CD4-positive, alpha-beta T cell (primary cell): Measurements from ENCODE around the gene MSANTD2. TPM values are rescaled to one million over a fixed set of nuclear protein-coding genes. Genes with fewer than 3 reads are reported as not detected.

Experiments used
- ATAC-seq: fragments of 200-7000 bp; cut with Tn5 transposase; one replicate; pipeline ENCODE4 v1.10.0; 2022; ENCODE audit warnings: mild to moderate bottlenecking; ENCODE audit not compliant: poor library complexity
- CTCF ChIA-PET: fragments of 350-600 bp; sonication (Branson Sonifier 250); formaldehyde crosslinking; loops from one replicate; lab custom pipeline; 2021; ENCODE audit warnings: antibody characterized with exemption, inconsistent platforms; lab: Charles Lee
- POLR2A ChIA-PET: fragments of 350-600 bp; sonication (Branson Sonifier 250); formaldehyde crosslinking; loops from one replicate; lab custom pipeline; 2021; ENCODE audit warnings: antibody characterized with exemption, inconsistent platforms; lab: Charles Lee
- DNase-seq, 14 experiments: peaks; one replicate each; pipeline ENCODE4 v3.0.0-alpha.2; 2013 to 2020; ENCODE audit warnings: mixed read lengths in 2 of 14
- H3K27ac ChIP-seq, 2 donors: one replicate each; pipeline versions ENCODE4 v1.5.1 to v1.7.0; 2013; ENCODE audit warnings: low read length in 2 of 2, low read depth in 1 of 2, mild to moderate bottlenecking in 1 of 2
- H3K27me3 ChIP-seq, 2 experiments: 1 replicate in 1 of 2; 2 replicates in 1 of 2; pipeline versions ENCODE4 v1.6.1 to v1.7.0; 2013; ENCODE audit warnings: low read length in 2 of 2, control low read depth in 1 of 2, mild to moderate bottlenecking in 1 of 2, moderate library complexity in 1 of 2; ENCODE audit not compliant: insufficient read depth in 2 of 2, control insufficient read depth in 1 of 2
- H3K36me3 ChIP-seq: one replicate; pipeline ENCODE4 v1.6.1; 2013; ENCODE audit warnings: low read length, control low read depth; ENCODE audit not compliant: insufficient read depth
- H3K4me1 ChIP-seq: one replicate; pipeline ENCODE4 v1.6.1; 2013; ENCODE audit warnings: low read length, control low read depth; ENCODE audit not compliant: insufficient read depth
- H3K4me3 ChIP-seq: one replicate; pipeline ENCODE4 v1.5.1; 2013; ENCODE audit warnings: mild to moderate bottlenecking, low read length, moderate library complexity
- H3K9me3 ChIP-seq, 2 experiments: 1 replicate in 1 of 2; 2 replicates in 1 of 2; pipeline versions ENCODE4 v1.6.1 to v1.7.0; 2013; ENCODE audit warnings: low read length in 2 of 2, mild to moderate bottlenecking in 2 of 2, control low read depth in 1 of 2, moderate library complexity in 1 of 2; ENCODE audit not compliant: control insufficient read depth in 1 of 2, insufficient read depth in 1 of 2
- H3K27ac Mint-ChIP-seq: one replicate; pipeline ENCODE4 v1.8.0; 2020; ENCODE audit warnings: mixed read lengths
- H3K27me3 Mint-ChIP-seq: one replicate; pipeline ENCODE4 v1.8.0; 2021; ENCODE audit warnings: mixed read lengths
- H3K36me3 Mint-ChIP-seq: one replicate; pipeline ENCODE4 v1.8.0; 2021; ENCODE audit warnings: low read depth, mixed read lengths
- H3K4me1 Mint-ChIP-seq: one replicate; pipeline ENCODE4 v1.8.0; 2021; ENCODE audit warnings: low read depth, mixed read lengths
- H3K4me3 Mint-ChIP-seq: one replicate; pipeline ENCODE4 v1.8.0; 2020; ENCODE audit warnings: mild to moderate bottlenecking, mixed read lengths
- H3K9me3 Mint-ChIP-seq: one replicate; pipeline ENCODE4 v1.8.0; 2020; ENCODE audit warnings: mixed read lengths
- CTCF ChIP-seq: fragments of 200-600 bp; IDR thresholded peaks from one replicate; pipeline ENCODE4 v1.8.0; 2022; ENCODE audit warnings: antibody characterized with exemption, mild to moderate bottlenecking
- intact Hi-C, 2 experiments: fragments of 100-400 bp; cut with DNase I in 1 of 2; cut with micrococcal nuclease in 1 of 2; formaldehyde crosslinking; loops; one replicate each; pipeline versions ENCODE4 v1.15.1 to v1.9.0; 2023 to 2025; cut with DNase I, micrococcal nuclease
- total RNA-seq, 174 experiments: library from RNA in 2 of 174; stranded (reverse) in 2 of 174; gene quantifications; one replicate each; pipeline ENCODE4 v1.2.3 and lab custom pipeline; 2021 to 2026

The MSANTD2 gene
- total RNA-seq, 2 experiments from 2014 or later, result 4.2 to 5.1 TPM

GRCh38 chr11:124841201-124841600, 41.0 kb upstream of the MSANTD2 start:
- TF ChIP-seq CTCF, result no peak
- H3K4me1 Mint-ChIP-seq, result peaks cover 18% of the 10 kb centered on the region
- ChIA-PET CTCF (no interaction called here), POLR2A (interaction anchor here (1.2 kb wide), 1 partner anchor 40 kb away, joined by 3 read pairs; no protein-coding TSS in a partner anchor)
- DNase-seq (no peak), ATAC-seq (no peak)
- no peaks in the 10 kb centered on the region for H3K36me3 Mint-ChIP-seq
- Histone ChIP-seq H3K27me3 (peaks cover 77 to 90% of the 10 kb centered on the region in 2 experiments), H3K27ac (no peak overlapping the region), H3K36me3 (no peaks in the 10 kb centered on the region), H3K4me3 (no peak overlapping the region), H3K9me3 (peaks cover 0 to 4% of the 10 kb centered on the region in 2 experiments), H3K4me1 (peaks cover 25% of the 10 kb centered on the region)
- H3K27ac Mint-ChIP-seq, result no peak overlapping the region
- no peak overlapping the region for H3K4me3 Mint-ChIP-seq
- intact Hi-C loops, result no loop called here
- peaks cover 91% of the 10 kb centered on the region for H3K27me3 Mint-ChIP-seq
- H3K9me3 Mint-ChIP-seq, result no peaks in the 10 kb centered on the region

GRCh38 chr11:124840666-124841065, 40.5 kb upstream of the MSANTD2 start:
- peaks cover 21% of the 10 kb centered on the region for H3K4me1 Mint-ChIP-seq
- peaks cover 0 to 4% of the 10 kb centered on the region in 2 experiments for H3K9me3 ChIP-seq
- no peak overlapping the region for H3K27ac ChIP-seq
- peaks cover 89% of the 10 kb centered on the region for H3K27me3 Mint-ChIP-seq
- ATAC-seq, result no peak
- POLR2A ChIA-PET, result no interaction called here
- no peaks in the 10 kb centered on the region for H3K9me3 Mint-ChIP-seq
- intact Hi-C loops, result no loop called here
- no peak overlapping the region for H3K27ac Mint-ChIP-seq
- no peaks in the 10 kb centered on the region for H3K36me3 Mint-ChIP-seq
- no peak for TF ChIP-seq CTCF
- no peaks in the 10 kb centered on the region for H3K36me3 ChIP-seq
- H3K27me3 ChIP-seq, result peaks cover 75 to 85% of the 10 kb centered on the region in 2 experiments
- no peak overlapping the region for H3K4me3 ChIP-seq
- no peak for DNase-seq
- CTCF ChIA-PET, result interaction anchor here (1.2 kb wide), 1 partner anchor 25 kb away, joined by 4 read pairs; the partner anchor contains the start of gene ROBO3
- peaks cover 25% of the 10 kb centered on the region for H3K4me1 ChIP-seq
- no peak overlapping the region for H3K4me3 Mint-ChIP-seq

- Histone ChIP-seq H3K27ac (no peak overlapping the region), H3K4me3 (no peak overlapping the region), H3K27me3 (peaks cover 73 to 79% of the 10 kb centered on the region in 2 experiments), H3K36me3 (no peaks in the 10 kb centered on the region), H3K4me1 (peaks cover 25% of the 10 kb centered on the region), H3K9me3 (peaks cover 0 to 4% of the 10 kb centered on the region in 2 experiments)
- no peak for ATAC-seq
- Mint-ChIP-seq H3K4me3 (peak overlapping the region; percentile 35), H3K27me3 (peaks cover 87% of the 10 kb centered on the region), H3K4me1 (peaks cover 21% of the 10 kb centered on the region), H3K36me3 (no peaks in the 10 kb centered on the region), H3K27ac (no peak overlapping the region), H3K9me3 (no peaks in the 10 kb centered on the region)
- intact Hi-C loops, result loop anchor here (2.0 to 10.0 kb wide), 6 partner anchors 35 to 425 kb away; partner anchors contain the start of gene ESAM (in 2 of the 2)
- ChIA-PET POLR2A (interaction anchor here (0.5 kb wide), 1 partner anchor 167 kb away, joined by 3 read pairs; the partner anchor contains the start of genes SIAE and SPA17), CTCF (interaction anchor here (1.2 kb wide), 1 partner anchor 26 kb away, joined by 4 read pairs; the partner anchor contains the start of gene ROBO3)
- no peak for TF ChIP-seq CTCF
- peak in 1 of 14 experiments; percentile 25 for DNase-seq
Observed at GRCh38 chr11:124839972-124840621, 39.9 kb upstream of the MSANTD2 start.
